Astrocyte (in vitro differentiated cells and primary cell): ENCODE data around the gene ZNF362.

Experiments
- CTCF ChIP-seq: IDR thresholded peaks from 2 replicates; pipeline ENCODE4 v1.5.1; 2011; ENCODE audit warnings: low read depth, mild to moderate bottlenecking, inconsistent platforms, low read length, moderate library complexity; ENCODE audit not compliant: insufficient read depth
- EZH2 ChIP-seq: IDR thresholded peaks from 2 replicates; pipeline ENCODE4 v1.6.1; 2012; ENCODE audit warnings: mild to moderate bottlenecking, low read length, inconsistent platforms; ENCODE audit not compliant: insufficient read depth

GRCh38 chr1:33221385-33221758, 34.9 kb upstream of the ZNF362 start:
- TF ChIP-seq CTCF (no peak), EZH2 (no peak)
